ENCODE measurements around the gene SIMC1.

DNA sequence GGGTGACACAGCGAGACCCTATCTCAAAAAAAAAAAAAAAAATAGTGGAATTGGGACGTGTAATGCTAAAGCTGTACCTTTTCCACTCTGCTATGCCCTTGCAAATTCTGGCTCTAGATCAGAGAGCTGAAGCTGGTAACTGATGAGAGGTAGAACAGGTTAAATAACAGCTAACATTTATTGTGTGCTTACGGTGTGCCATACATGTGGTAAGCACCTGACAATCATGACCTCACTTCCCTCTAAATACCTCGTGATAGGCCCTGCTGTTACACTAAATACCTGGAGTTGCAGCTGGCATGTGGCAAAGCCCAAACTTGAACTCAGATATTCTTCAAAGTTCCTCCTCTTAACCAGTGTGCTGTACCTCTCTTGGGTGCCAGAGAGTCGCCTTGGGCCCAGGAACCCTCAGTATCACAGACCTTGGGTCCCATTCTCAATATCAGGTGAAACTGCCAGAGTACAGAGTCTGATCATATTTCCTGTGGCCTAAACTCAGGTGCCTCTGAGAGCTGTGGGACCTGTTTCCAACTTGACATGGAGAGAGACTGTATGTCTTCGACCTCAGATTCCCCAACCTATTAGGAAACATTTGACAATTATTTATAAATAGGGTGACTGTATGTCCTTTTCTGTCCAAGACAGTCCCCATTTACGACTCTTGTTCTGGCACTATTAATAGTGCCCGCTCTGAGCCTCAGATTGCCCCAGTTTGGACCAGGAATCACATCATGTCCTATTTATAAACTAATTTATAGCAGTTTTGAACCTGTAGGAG, 131.9 kb downstream of the SIMC1 start:
- TF ChIP-seq, protein P1, sequence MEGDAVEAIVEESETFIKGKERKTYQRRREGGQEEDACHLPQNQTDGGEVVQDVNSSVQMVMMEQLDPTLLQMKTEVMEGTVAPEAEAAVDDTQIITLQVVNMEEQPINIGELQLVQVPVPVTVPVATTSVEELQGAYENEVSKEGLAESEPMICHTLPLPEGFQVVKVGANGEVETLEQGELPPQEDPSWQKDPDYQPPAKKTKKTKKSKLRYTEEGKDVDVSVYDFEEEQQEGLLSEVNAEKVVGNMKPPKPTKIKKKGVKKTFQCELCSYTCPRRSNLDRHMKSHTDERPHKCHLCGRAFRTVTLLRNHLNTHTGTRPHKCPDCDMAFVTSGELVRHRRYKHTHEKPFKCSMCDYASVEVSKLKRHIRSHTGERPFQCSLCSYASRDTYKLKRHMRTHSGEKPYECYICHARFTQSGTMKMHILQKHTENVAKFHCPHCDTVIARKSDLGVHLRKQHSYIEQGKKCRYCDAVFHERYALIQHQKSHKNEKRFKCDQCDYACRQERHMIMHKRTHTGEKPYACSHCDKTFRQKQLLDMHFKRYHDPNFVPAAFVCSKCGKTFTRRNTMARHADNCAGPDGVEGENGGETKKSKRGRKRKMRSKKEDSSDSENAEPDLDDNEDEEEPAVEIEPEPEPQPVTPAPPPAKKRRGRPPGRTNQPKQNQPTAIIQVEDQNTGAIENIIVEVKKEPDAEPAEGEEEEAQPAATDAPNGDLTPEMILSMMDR (IDR thresholded peaks at IDR 0.05; ENCODE audit: insufficient read depth, low read depth, low read length) = no peak
- TF ChIP-seq EZH2 (IDR thresholded peaks at IDR 0.05; ENCODE audit: insufficient read depth, low read length) = no peak
